ENCODE results near the gene SEMA5A. TPM values are rescaled to one million over a fixed set of nuclear protein-coding genes. Genes with fewer than 3 reads are reported as not detected.

Gene SEMA5A
- polyA plus RNA-seq, 1 donor from 2014 or later = 3.2 TPM

GRCh38 chr5:9516591-9516990 lies 29.3 kb downstream of the SEMA5A start:
- no peaks in the 10 kb centered on the region for H3K36me3 ChIP-seq (ENCODE audit: insufficient read depth, low read length)
- no peaks in the 10 kb centered on the region for H3F3A ChIP-seq (ENCODE audit: insufficient read depth, low read length, poor library complexity, severe bottlenecking)
- H3K27me3 ChIP-seq (ENCODE audit: insufficient read depth, low read depth, low read length) = no peaks in the 10 kb centered on the region
- H3K9ac ChIP-seq (ENCODE audit: low read length) = no peak overlapping the region
- no peak overlapping the region for H2AFZ ChIP-seq (ENCODE audit: low read depth, low read length)
- H3K9me2 ChIP-seq (ENCODE audit: insufficient read depth, low read length) = no peaks in the 10 kb centered on the region
- no peak overlapping the region for H3K4me2 ChIP-seq (ENCODE audit: low read length)
- no peaks in the 10 kb centered on the region for H3K79me2 ChIP-seq (replicated peaks; ENCODE audit: insufficient read depth, low read length)
- no peak overlapping the region for H3K4me3 ChIP-seq (ENCODE audit: low read length)
- H4K20me1 ChIP-seq (ENCODE audit: insufficient read depth) = no peaks in the 10 kb centered on the region
- no peaks in the 10 kb centered on the region for H3K9me3 ChIP-seq (ENCODE audit: low read length)
- H3K27ac ChIP-seq (ENCODE audit: low read length) = no peak overlapping the region
- TF ChIP-seq EP300 (conservative IDR thresholded peaks at IDR 0.05; ENCODE audit: poor library complexity, severe bottlenecking) (no peak), REST (IDR thresholded peaks at IDR 0.05; ENCODE audit: borderline replicate concordance) (no peak), MXI1 (conservative IDR thresholded peaks at IDR 0.05; ENCODE audit: poor library complexity, severe bottlenecking) (no peak), EZH2 (IDR thresholded peaks at IDR 0.05; ENCODE audit: borderline replicate concordance, insufficient read depth, low read length, poor library complexity, severe bottlenecking) (no peak), TAF1 (IDR thresholded peaks at IDR 0.05; ENCODE audit: low read depth) (no peak)

- no peaks in the 10 kb centered on the region for H3F3A ChIP-seq (ENCODE audit: insufficient read depth, low read length, poor library complexity, severe bottlenecking)
- no peak overlapping the region for H2AFZ ChIP-seq (ENCODE audit: low read depth, low read length)
- H3K79me2 ChIP-seq (replicated peaks; ENCODE audit: insufficient read depth, low read length) = no peaks in the 10 kb centered on the region
These were observed 30.4 kb downstream of the SEMA5A start for GRCh38 chr5:9515436-9515835.

More at GRCh38 chr5:9515436-9515835, 30.4 kb downstream of the SEMA5A start:
- H3K27me3 ChIP-seq (ENCODE audit: insufficient read depth, low read depth, low read length) = no peaks in the 10 kb centered on the region
- no peaks in the 10 kb centered on the region for H3K9me2 ChIP-seq (ENCODE audit: insufficient read depth, low read length)
- H4K20me1 ChIP-seq (ENCODE audit: insufficient read depth) = no peaks in the 10 kb centered on the region
- no peaks in the 10 kb centered on the region for H3K9me3 ChIP-seq (ENCODE audit: low read length)
- H3K36me3 ChIP-seq (ENCODE audit: insufficient read depth, low read length) = no peaks in the 10 kb centered on the region
- TF ChIP-seq POLR2AphosphoS5 (IDR thresholded peaks at IDR 0.05) (no peak), SMC3 (conservative IDR thresholded peaks at IDR 0.05; ENCODE audit: poor library complexity) (no peak), EZH2 (IDR thresholded peaks at IDR 0.05; ENCODE audit: borderline replicate concordance, insufficient read depth, low read length, poor library complexity, severe bottlenecking) (no peak), CTCF (IDR thresholded peaks at IDR 0.05; ENCODE audit: poor library complexity, severe bottlenecking) (no peak), RAD21 (conservative IDR thresholded peaks at IDR 0.05) (no peak), MXI1 (conservative IDR thresholded peaks at IDR 0.05; ENCODE audit: poor library complexity, severe bottlenecking) (no peak), TAF1 (IDR thresholded peaks at IDR 0.05; ENCODE audit: low read depth) (no peak), EP300 (conservative IDR thresholded peaks at IDR 0.05; ENCODE audit: poor library complexity, severe bottlenecking) (no peak), REST (IDR thresholded peaks at IDR 0.05; ENCODE audit: borderline replicate concordance) (no peak)
- no peak overlapping the region for H3K4me2 ChIP-seq (ENCODE audit: low read length)
- H3K9ac ChIP-seq (ENCODE audit: low read length) = no peak overlapping the region
- H3K27ac ChIP-seq (ENCODE audit: low read length) = no peak overlapping the region
- H3K4me3 ChIP-seq (ENCODE audit: low read length) = no peak overlapping the region
